HUES48 (cell line): ENCODE data around the gene MMD.
"Not testable (repeated sequence)": the region's sequence is repeated elsewhere in the genome, so short reads cannot be mapped to it uniquely, and the experiment has no call there.

Experiments used
- H3K27ac ChIP-seq: one replicate; pipeline ENCODE4 v1.7.0; 2013; ENCODE audit warnings: low read depth, low read length, inconsistent platforms
- H3K27me3 ChIP-seq: 2 replicates; pipeline ENCODE4 v1.6.1; 2013; ENCODE audit warnings: mild to moderate bottlenecking, low read length; ENCODE audit not compliant: control insufficient read depth, insufficient read depth
- H3K36me3 ChIP-seq: 2 replicates; pipeline ENCODE4 v1.6.1; 2013; ENCODE audit warnings: low read length; ENCODE audit not compliant: control insufficient read depth, insufficient read depth
- H3K4me1 ChIP-seq: 2 replicates; pipeline ENCODE4 v1.6.1; 2013; ENCODE audit warnings: mild to moderate bottlenecking, low read length; ENCODE audit not compliant: control insufficient read depth, insufficient read depth
- H3K4me3 ChIP-seq: 2 replicates; pipeline ENCODE4 v1.5.1; 2013; ENCODE audit warnings: mild to moderate bottlenecking, low read depth, low read length
- H3K9ac ChIP-seq: 2 replicates; pipeline ENCODE4 v1.6.1; 2013; ENCODE audit warnings: mild to moderate bottlenecking, low read depth, low read length, moderate library complexity
- H3K9me3 ChIP-seq: 2 replicates; pipeline ENCODE4 v1.6.1; 2013; ENCODE audit warnings: low read length; ENCODE audit not compliant: control insufficient read depth, insufficient read depth

Gene MMD

GRCh38 chr17:55421179-55421934, at the start of gene MMD:
TSS of gene MMD (minus strand) at chr17:55421835. CDS start at chr17:55421695, 140 bp downstream.
- Histone ChIP-seq H3K36me3 (peaks cover 4% of the 10 kb centered on the region), H3K27me3 (no peaks in the 10 kb centered on the region), H3K9ac (peak within 1 kb of the TSS; percentile 81), H3K27ac (peak within 1 kb of the TSS; percentile 83), H3K4me3 (peak within 1 kb of the TSS; percentile 98), H3K9me3 (no peaks in the 10 kb centered on the region), H3K4me1 (peaks cover 9% of the 10 kb centered on the region; the same call in 1 of the 2 replicates)

- Histone ChIP-seq H3K9ac (no peak overlapping the region), H3K4me1 (peaks cover 15% of the 10 kb centered on the region), H3K27ac (peak overlapping the region; percentile 77), H3K36me3 (no peaks in the 10 kb centered on the region), H3K9me3 (no peaks in the 10 kb centered on the region), H3K4me3 (0 out of 2 replicates have a peak overlapping the region, but pooled peaks have one; percentile 4), H3K27me3 (no peaks in the 10 kb centered on the region)
Measured at GRCh38 chr17:55466671-55467070, 45.0 kb upstream of the MMD start.

- H3K27me3 ChIP-seq, H3K27ac ChIP-seq, H3K36me3 ChIP-seq, H3K9me3 ChIP-seq, H3K9ac ChIP-seq, H3K4me3 ChIP-seq: not testable (repeated sequence)
- H3K4me1 ChIP-seq, result peaks cover 15% of the 10 kb centered on the region
Measured at GRCh38 chr17:55465771-55466170, 44.1 kb upstream of the MMD start.

- no peaks in the 10 kb centered on the region for H3K27me3 ChIP-seq
- H3K27ac ChIP-seq, result no peak overlapping the region
- H3K4me1 ChIP-seq, result peaks cover 15% of the 10 kb centered on the region
- no peak overlapping the region for H3K4me3 ChIP-seq
- H3K9ac ChIP-seq, result no peak overlapping the region
- no peaks in the 10 kb centered on the region for H3K9me3 ChIP-seq
- H3K36me3 ChIP-seq, result no peaks in the 10 kb centered on the region
Measured at GRCh38 chr17:55463600-55463999, 42.0 kb upstream of the MMD start.

- Histone ChIP-seq H3K9ac (no peak overlapping the region), H3K4me1 (peaks cover 15% of the 10 kb centered on the region), H3K27ac (no peak overlapping the region), H3K36me3 (no peaks in the 10 kb centered on the region), H3K27me3 (no peaks in the 10 kb centered on the region), H3K4me3 (no peak overlapping the region), H3K9me3 (no peaks in the 10 kb centered on the region)
Measured at GRCh38 chr17:55462711-55463110, 41.1 kb upstream of the MMD start.

- Histone ChIP-seq H3K27ac (no peak overlapping the region), H3K9me3 (no peaks in the 10 kb centered on the region), H3K9ac (no peak overlapping the region)
Measured at GRCh38 chr17:55462234-55462633, 40.6 kb upstream of the MMD start.

GRCh38 chr17:55458978-55459377, 37.3 kb upstream of the MMD start:
- H3K4me1 ChIP-seq, result peaks cover 9% of the 10 kb centered on the region

More at GRCh38 chr17:55462234-55462633, 40.6 kb upstream of the MMD start:
- Histone ChIP-seq H3K27me3 (no peaks in the 10 kb centered on the region), H3K36me3 (no peaks in the 10 kb centered on the region), H3K4me1 (peaks cover 14% of the 10 kb centered on the region), H3K4me3 (no peak overlapping the region)

GRCh38 chr17:55458287-55458900, 36.8 kb upstream of the MMD start:
- Histone ChIP-seq H3K4me3 (no peak overlapping the region), H3K9me3 (no peaks in the 10 kb centered on the region), H3K27me3 (no peaks in the 10 kb centered on the region), H3K27ac (no peak overlapping the region), H3K4me1 (peaks cover 14% of the 10 kb centered on the region), H3K9ac (no peak overlapping the region), H3K36me3 (no peaks in the 10 kb centered on the region)

More at GRCh38 chr17:55458978-55459377, 37.3 kb upstream of the MMD start:
- H3K27ac ChIP-seq, result no peak overlapping the region
- no peaks in the 10 kb centered on the region for H3K9me3 ChIP-seq
- no peaks in the 10 kb centered on the region for H3K27me3 ChIP-seq
- H3K9ac ChIP-seq, result no peak overlapping the region
- no peaks in the 10 kb centered on the region for H3K36me3 ChIP-seq
- no peak overlapping the region for H3K4me3 ChIP-seq

GRCh38 chr17:55456307-55457240, 34.9 kb upstream of the MMD start:
- no peaks in the 10 kb centered on the region for H3K9me3 ChIP-seq
- no peaks in the 10 kb centered on the region for H3K27me3 ChIP-seq
- no peaks in the 10 kb centered on the region for H3K36me3 ChIP-seq
- H3K4me1 ChIP-seq, result peaks cover 14% of the 10 kb centered on the region
- H3K9ac ChIP-seq, result no peak overlapping the region
- no peak overlapping the region for H3K27ac ChIP-seq
- H3K4me3 ChIP-seq, result no peak overlapping the region

- Histone ChIP-seq H3K36me3 (no peaks in the 10 kb centered on the region), H3K4me3 (no peak overlapping the region), H3K4me1 (peaks cover 14% of the 10 kb centered on the region), H3K9ac (no peak overlapping the region), H3K27ac (no peak overlapping the region), H3K27me3 (no peaks in the 10 kb centered on the region), H3K9me3 (no peaks in the 10 kb centered on the region)
Measured at GRCh38 chr17:55454906-55455474, 33.4 kb upstream of the MMD start.
